Osteoblast (primary cell): ENCODE measurements around the gene SRPRB. TPM values are rescaled to one million over a fixed set of nuclear protein-coding genes. Genes with fewer than 3 reads are reported as not detected.

Experiments used
- DNase-seq: peaks from one replicate; pipeline ENCODE4 v3.0.0; 2011; ENCODE audit warnings: low spot score, mixed read lengths; ENCODE audit not compliant: insufficient read length; ENCODE audit errors: missing footprints
- H2AFZ ChIP-seq: 2 replicates; pipeline ENCODE4 v1.6.0; 2011; ENCODE audit warnings: mild to moderate bottlenecking, low read length
- H3K27ac ChIP-seq: 2 replicates; pipeline ENCODE4 v1.5.1; 2011; ENCODE audit warnings: mild to moderate bottlenecking, low read depth, low read length, moderate library complexity
- H3K27me3 ChIP-seq: 2 replicates; pipeline ENCODE4 v1.6.0; 2012; ENCODE audit warnings: mild to moderate bottlenecking, control low read depth, inconsistent platforms, low read length, moderate library complexity; ENCODE audit not compliant: insufficient read depth
- H3K36me3 ChIP-seq: 2 replicates; pipeline ENCODE4 v1.5.1; 2011; ENCODE audit warnings: mild to moderate bottlenecking, low read length, control low read depth, moderate library complexity; ENCODE audit not compliant: insufficient read depth
- H3K4me1 ChIP-seq: 2 replicates; pipeline ENCODE4 v1.5.1; 2011; ENCODE audit warnings: mild to moderate bottlenecking, low read length, control low read depth, moderate library complexity; ENCODE audit not compliant: insufficient read depth
- H3K4me2 ChIP-seq: 2 replicates; pipeline ENCODE4 v1.6.0; 2011; ENCODE audit warnings: mild to moderate bottlenecking, low read length; ENCODE audit not compliant: insufficient read depth
- H3K4me3 ChIP-seq: fragments of 200-600 bp; sonication (generic); 3 replicates; pipeline ENCODE4 v1.5.1; 2012; ENCODE audit warnings: mild to moderate bottlenecking, low read length, inconsistent platforms; ENCODE audit not compliant: insufficient read depth
- H3K79me2 ChIP-seq: 2 replicates; pipeline ENCODE4 v1.6.0; 2012; ENCODE audit warnings: mild to moderate bottlenecking, low read length, control low read depth, inconsistent platforms; ENCODE audit not compliant: insufficient read depth
- H3K9me3 ChIP-seq: 2 replicates; pipeline ENCODE4 v1.5.1; 2011; ENCODE audit warnings: low read depth, low read length, control low read depth
- H4K20me1 ChIP-seq: 2 replicates; pipeline ENCODE4 v1.6.0; 2012; ENCODE audit warnings: mild to moderate bottlenecking, low read length, control low read depth; ENCODE audit not compliant: insufficient read depth
- total RNA-seq: library from RNA; depleted of rRNA; stranded (reverse); fragments of >200 nt; gene quantifications from 2 replicates; pipeline ENCODE4 v1.2.3, GENCODE V29; 2012
- TF ChIP-seq, protein P1 (sequence below): IDR thresholded peaks from 2 replicates; pipeline ENCODE4 v1.5.1; 2011; ENCODE audit warnings: mild to moderate bottlenecking, low read depth, low read length, moderate library complexity; ENCODE audit errors: extremely low read depth

SRPRB gene
- total RNA-seq, 1 donor: 80.3 TPM

DNA sequence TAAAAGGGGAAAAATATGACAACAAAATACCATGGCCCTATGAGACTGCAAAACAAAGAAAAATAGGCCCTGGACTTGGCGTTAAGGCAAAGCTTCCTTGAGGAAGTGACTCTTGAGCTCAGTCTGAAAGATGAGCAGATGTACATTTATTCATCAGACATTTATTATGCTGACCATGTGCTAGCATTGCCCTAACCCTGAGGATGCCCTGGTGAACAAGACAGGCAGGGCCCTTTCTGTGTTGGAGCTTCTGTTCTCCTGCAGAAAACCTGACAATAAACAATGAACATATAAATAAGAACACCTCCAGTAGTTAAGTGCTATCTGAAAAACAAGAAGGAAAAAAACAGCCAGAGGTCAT is 47.1 kb upstream of the SRPRB start:
- Histone ChIP-seq H3K4me1 (no peaks in the 10 kb centered on the region), H3K36me3 (no peaks in the 10 kb centered on the region), H2AFZ (no peak overlapping the region), H4K20me1 (no peaks in the 10 kb centered on the region), H3K4me2 (no peak overlapping the region), H3K27me3 (peaks cover 2% of the 10 kb centered on the region), H3K4me3 (no peak overlapping the region), H3K27ac (no peak overlapping the region), H3K9me3 (no peaks in the 10 kb centered on the region), H3K79me2 (no peaks in the 10 kb centered on the region)
- no peak for DNase-seq
- TF ChIP-seq, protein P1, sequence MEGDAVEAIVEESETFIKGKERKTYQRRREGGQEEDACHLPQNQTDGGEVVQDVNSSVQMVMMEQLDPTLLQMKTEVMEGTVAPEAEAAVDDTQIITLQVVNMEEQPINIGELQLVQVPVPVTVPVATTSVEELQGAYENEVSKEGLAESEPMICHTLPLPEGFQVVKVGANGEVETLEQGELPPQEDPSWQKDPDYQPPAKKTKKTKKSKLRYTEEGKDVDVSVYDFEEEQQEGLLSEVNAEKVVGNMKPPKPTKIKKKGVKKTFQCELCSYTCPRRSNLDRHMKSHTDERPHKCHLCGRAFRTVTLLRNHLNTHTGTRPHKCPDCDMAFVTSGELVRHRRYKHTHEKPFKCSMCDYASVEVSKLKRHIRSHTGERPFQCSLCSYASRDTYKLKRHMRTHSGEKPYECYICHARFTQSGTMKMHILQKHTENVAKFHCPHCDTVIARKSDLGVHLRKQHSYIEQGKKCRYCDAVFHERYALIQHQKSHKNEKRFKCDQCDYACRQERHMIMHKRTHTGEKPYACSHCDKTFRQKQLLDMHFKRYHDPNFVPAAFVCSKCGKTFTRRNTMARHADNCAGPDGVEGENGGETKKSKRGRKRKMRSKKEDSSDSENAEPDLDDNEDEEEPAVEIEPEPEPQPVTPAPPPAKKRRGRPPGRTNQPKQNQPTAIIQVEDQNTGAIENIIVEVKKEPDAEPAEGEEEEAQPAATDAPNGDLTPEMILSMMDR: no peak

DNA sequence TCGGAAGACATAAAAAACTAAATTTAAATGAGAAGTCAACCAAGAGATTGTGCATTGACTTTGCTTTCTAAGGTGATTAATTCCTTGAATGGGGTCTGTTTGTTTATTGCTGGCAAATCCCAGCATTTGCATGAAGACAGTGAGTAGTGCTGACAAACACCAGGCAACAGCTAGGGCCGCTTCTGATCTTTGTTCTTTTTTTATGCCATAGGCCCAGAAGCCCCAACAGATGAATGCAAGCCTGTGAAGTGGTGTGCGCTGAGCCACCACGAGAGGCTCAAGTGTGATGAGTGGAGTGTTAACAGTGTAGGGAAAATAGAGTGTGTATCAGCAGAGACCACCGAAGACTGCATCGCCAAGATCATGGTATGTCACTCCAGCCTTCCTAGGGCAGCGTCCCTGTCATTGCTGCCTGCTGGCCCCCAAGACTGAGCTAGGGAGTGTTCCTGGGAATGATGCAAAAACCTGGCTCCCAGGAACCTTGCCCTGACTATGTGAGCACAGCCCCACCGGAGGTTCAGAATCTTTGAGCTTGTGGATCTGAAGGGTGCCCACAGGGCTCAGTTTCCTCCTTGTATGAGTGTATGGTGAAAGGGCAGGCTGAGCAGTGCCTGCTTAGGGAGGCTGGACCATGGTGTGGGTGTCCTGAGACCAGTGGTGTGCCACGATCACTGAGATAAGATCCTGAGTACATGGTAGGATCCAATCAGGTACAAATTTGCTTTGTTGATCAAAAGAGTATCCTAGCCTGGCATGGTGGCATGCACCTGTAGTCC is 46.5 kb upstream of the SRPRB start:
- no peak overlapping the region for H3K4me2 ChIP-seq
- no peaks in the 10 kb centered on the region for H3K79me2 ChIP-seq
- H3K4me3 ChIP-seq: no peak overlapping the region
- no peak overlapping the region for H3K27ac ChIP-seq
- no peaks in the 10 kb centered on the region for H4K20me1 ChIP-seq
- no peak for DNase-seq
- H3K4me1 ChIP-seq: no peaks in the 10 kb centered on the region
- peaks cover 2% of the 10 kb centered on the region for H3K27me3 ChIP-seq
- TF ChIP-seq, protein P1: no peak
- H2AFZ ChIP-seq: no peak overlapping the region
- H3K36me3 ChIP-seq: no peaks in the 10 kb centered on the region
- no peaks in the 10 kb centered on the region for H3K9me3 ChIP-seq

DNA sequence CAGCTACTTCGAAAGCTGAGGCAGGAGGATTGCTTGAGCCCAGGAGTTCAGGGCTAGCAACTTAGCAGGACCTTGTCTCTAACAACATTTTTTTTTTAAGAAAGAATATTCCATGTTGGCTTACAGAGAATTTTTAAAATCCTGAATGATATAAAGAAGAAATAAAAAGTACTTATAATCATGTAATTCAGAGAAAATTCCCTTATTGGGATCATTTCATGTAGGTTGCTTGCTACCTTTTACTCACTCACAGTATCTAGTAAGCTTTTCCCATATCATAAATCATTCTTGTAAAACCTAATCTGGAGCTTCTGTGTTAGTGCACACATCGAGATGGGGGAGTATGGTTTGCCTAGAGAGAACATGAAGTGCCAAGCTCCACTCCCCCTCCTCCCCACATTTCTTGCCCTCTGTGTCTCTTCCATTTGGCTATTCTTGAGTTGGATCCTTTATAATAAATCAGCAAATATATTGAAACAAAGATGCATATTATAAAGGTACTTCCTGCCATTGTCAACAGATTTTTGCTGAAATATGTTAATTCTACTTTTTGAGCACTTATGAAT is 45.8 kb upstream of the SRPRB start:
- Histone ChIP-seq H3K27me3 (peaks cover 2% of the 10 kb centered on the region), H3K36me3 (no peaks in the 10 kb centered on the region), H3K4me1 (no peaks in the 10 kb centered on the region), H3K79me2 (no peaks in the 10 kb centered on the region), H3K4me2 (no peak overlapping the region), H3K9me3 (no peaks in the 10 kb centered on the region), H3K27ac (no peak overlapping the region), H3K4me3 (no peak overlapping the region), H4K20me1 (no peaks in the 10 kb centered on the region), H2AFZ (no peak overlapping the region)
- TF ChIP-seq, protein P1: no peak
- DNase-seq: no peak

DNA sequence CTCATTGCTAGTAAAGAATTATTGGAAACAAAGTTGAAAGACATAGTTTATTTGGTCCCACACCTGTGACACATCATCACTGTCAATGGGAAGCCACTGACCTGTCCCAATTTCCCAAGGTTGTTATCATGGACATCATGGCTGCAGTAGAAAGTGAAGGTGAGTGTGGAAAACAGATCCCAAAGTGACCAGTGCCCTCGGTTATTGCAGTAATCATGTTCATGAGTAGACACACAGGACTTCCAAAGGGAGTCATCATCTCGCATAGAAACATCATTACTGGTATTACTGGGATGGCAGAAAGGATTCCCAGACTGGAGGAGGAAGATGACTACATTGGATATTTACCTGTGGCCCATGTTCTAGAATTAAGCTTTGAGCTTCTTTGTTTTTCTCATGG is 44.7 kb upstream of the SRPRB start:
- no peaks in the 10 kb centered on the region for H3K36me3 ChIP-seq
- no peaks in the 10 kb centered on the region for H3K9me3 ChIP-seq
- H2AFZ ChIP-seq: no peak overlapping the region
- TF ChIP-seq, protein P1: no peak
- no peak overlapping the region for H3K4me2 ChIP-seq
- no peaks in the 10 kb centered on the region for H4K20me1 ChIP-seq
- H3K79me2 ChIP-seq: no peaks in the 10 kb centered on the region
- H3K27me3 ChIP-seq: peaks cover 2% of the 10 kb centered on the region
- no peak for DNase-seq
- no peak overlapping the region for H3K27ac ChIP-seq
- no peak overlapping the region for H3K4me3 ChIP-seq
- no peaks in the 10 kb centered on the region for H3K4me1 ChIP-seq
